Panc1 (cell line): Measurements from ENCODE around the gene DIAPH3.

ENCODE experiments used
- CTCF ChIP-seq: fragments of 450-650 bp; IDR thresholded peaks from 2 replicates; pipeline ENCODE4 v1.5.1; 2017; ENCODE audit warnings: mild to moderate bottlenecking
- POLR2AphosphoS5 ChIP-seq: IDR thresholded peaks from 2 replicates; pipeline ENCODE4 v1.6.1; 2012; ENCODE audit warnings: mild to moderate bottlenecking, low read depth, low read length, moderate library complexity
- REST ChIP-seq, 2 experiments: IDR thresholded peaks; 2 replicates each; pipeline ENCODE4 v1.6.1; 2011 to 2012; ENCODE audit warnings: low read depth in 2 of 2, control low read depth in 1 of 2, low read length in 1 of 2, mild to moderate bottlenecking in 1 of 2, moderate library complexity in 1 of 2; ENCODE audit not compliant: insufficient read depth in 1 of 2
- SIN3A ChIP-seq: IDR thresholded peaks from 2 replicates; pipeline ENCODE4 v1.6.1; 2012; ENCODE audit warnings: low read depth, mild to moderate bottlenecking, low read length, moderate library complexity, borderline replicate concordance; ENCODE audit not compliant: insufficient read depth

- no peak for TF ChIP-seq CTCF
- TF ChIP-seq POLR2AphosphoS5, result no peak
- no peak for TF ChIP-seq REST (IDR thresholded peaks at IDR 0.05; ENCODE audit: insufficient read depth in 1 of 2, low read depth in 2 of 2, low read length in 1 of 2)
- no peak for TF ChIP-seq SIN3A
Measured at GRCh38 chr13:59914556-59914955, 249.2 kb downstream of the DIAPH3 start.
